ENCODE results near the gene MARCKSL1.
"Not testable (repeated sequence)": the region's sequence is repeated elsewhere in the genome, so short reads cannot be mapped to it uniquely, and the experiment has no call there.

Gene MARCKSL1

GRCh38 chr1:32335790-32336590 lies at the start of gene MARCKSL1:
TSS of gene MARCKSL1 (minus strand) at chr1:32336233. CDS start at chr1:32336033, 200 bp downstream.
- peak; percentile 71 to 72 for DNase-seq (ENCODE audit: low read depth in 2 of 2)

GRCh38 chr1:32380057-32380456 lies 44.0 kb upstream of the MARCKSL1 start:
- DNase-seq (ENCODE audit: low read depth in 2 of 2) = no peak

GRCh38 chr1:32377541-32378220 lies 41.6 kb upstream of the MARCKSL1 start:
- no peak for DNase-seq (ENCODE audit: low read depth in 2 of 2)

GRCh38 chr1:32376199-32376598 lies 40.2 kb upstream of the MARCKSL1 start:
- no peak for DNase-seq (ENCODE audit: low read depth in 2 of 2)

- no peak for DNase-seq (ENCODE audit: low read depth in 2 of 2)
These were observed 38.1 kb upstream of the MARCKSL1 start for GRCh38 chr1:32373996-32374592.

- no peak for DNase-seq (ENCODE audit: low read depth in 2 of 2)
These were observed 36.2 kb upstream of the MARCKSL1 start for GRCh38 chr1:32372149-32372756.

- DNase-seq (ENCODE audit: low read depth in 2 of 2) = no peak
These were observed 32.0 kb upstream of the MARCKSL1 start for GRCh38 chr1:32367912-32368635.

GRCh38 chr1:32365445-32365844 lies 29.4 kb upstream of the MARCKSL1 start:
- DNase-seq (ENCODE audit: low read depth in 2 of 2) = no peak

- no peak for DNase-seq (ENCODE audit: low read depth in 2 of 2)
These were observed 28.8 kb upstream of the MARCKSL1 start for GRCh38 chr1:32364836-32365235.

GRCh38 chr1:32363713-32364112 lies 27.7 kb upstream of the MARCKSL1 start:
- no peak for DNase-seq (ENCODE audit: low read depth in 2 of 2)

- no peak for DNase-seq (ENCODE audit: low read depth in 2 of 2)
These were observed 26.7 kb upstream of the MARCKSL1 start, which contains the start of the genes FAM229A and TSSK3 for GRCh38 chr1:32362474-32363313. TSS of gene FAM229A (minus strand) at chr1:32362485. CDS start at chr1:32362091, 394 bp downstream. TSS of gene TSSK3 (plus strand) at chr1:32362539. CDS start at chr1:32362702, 163 bp downstream.

GRCh38 chr1:32361674-32362473 lies 25.8 kb upstream of the MARCKSL1 start:
- no peak for DNase-seq (ENCODE audit: low read depth in 2 of 2)

- DNase-seq (ENCODE audit: low read depth in 2 of 2) = no peak
These were observed 25.3 kb upstream of the MARCKSL1 start for GRCh38 chr1:32361308-32361673.

- DNase-seq (ENCODE audit: low read depth in 2 of 2) = no peak
These were observed 22.4 kb upstream of the MARCKSL1 start for GRCh38 chr1:32358435-32358834.

GRCh38 chr1:32357614-32358013 lies 21.6 kb upstream of the MARCKSL1 start:
- no peak for DNase-seq (ENCODE audit: low read depth in 2 of 2)

- no peak for DNase-seq (ENCODE audit: low read depth in 2 of 2)
These were observed 20.4 kb upstream of the MARCKSL1 start for GRCh38 chr1:32356478-32356877.

GRCh38 chr1:32355778-32356177 lies 19.7 kb upstream of the MARCKSL1 start:
- not testable (repeated sequence) for DNase-seq (ENCODE audit: low read depth in 2 of 2)

GRCh38 chr1:32353886-32354570 lies 18.0 kb upstream of the MARCKSL1 start:
- no peak for DNase-seq (ENCODE audit: low read depth in 2 of 2)

- DNase-seq (ENCODE audit: low read depth in 2 of 2) = no peak
These were observed 17.4 kb upstream of the MARCKSL1 start for GRCh38 chr1:32353431-32353830.

Data from activated CD8-positive, alpha-beta memory T cell treated with anti-CD3 and anti-CD28 coated beads for 4 hours (primary cell).